HG02885 (cell line): Measurements from ENCODE around the gene SLC6A6.
A peak's percentile ranks its signal among the peaks of the same experiment; 100 is the strongest.

Source experiments
- ATAC-seq: cut with Tn5 transposase; IDR thresholded peaks from one replicate; pipeline ENCODE4 v1.9.1; 2021; ENCODE audit warnings: mild to moderate bottlenecking; ENCODE audit not compliant: unreplicated experiment, poor library complexity

The SLC6A6 gene

GRCh38 chr3:14461006-14461747, 58.8 kb downstream of the SLC6A6 start:
- ATAC-seq, result no peak

GRCh38 chr3:14461748-14462324, 59.4 kb downstream of the SLC6A6 start:
- peak; percentile 56 for ATAC-seq

GRCh38 chr3:14462738-14463137, 60.3 kb downstream of the SLC6A6 start:
- ATAC-seq, result no peak

GRCh38 chr3:14463330-14464140, 61.1 kb downstream of the SLC6A6 start:
- ATAC-seq, result no peak

GRCh38 chr3:14464141-14464465, 61.7 kb downstream of the SLC6A6 start:
- ATAC-seq, result no peak

- no peak for ATAC-seq
Observed at GRCh38 chr3:14464521-14464920, 62.1 kb downstream of the SLC6A6 start.

GRCh38 chr3:14465425-14465824, 63.0 kb downstream of the SLC6A6 start:
- ATAC-seq, result no peak

- no peak for ATAC-seq
Observed at GRCh38 chr3:14466179-14466903, 63.9 kb downstream of the SLC6A6 start.

GRCh38 chr3:14467814-14468620, 65.6 kb downstream of the SLC6A6 start:
- no peak for ATAC-seq

- no peak for ATAC-seq
Observed at GRCh38 chr3:14468621-14468981, 66.2 kb downstream of the SLC6A6 start.

GRCh38 chr3:14470461-14470860, 68.1 kb downstream of the SLC6A6 start:
- ATAC-seq, result no peak

- no peak for ATAC-seq
Observed at GRCh38 chr3:14471016-14471415, 68.6 kb downstream of the SLC6A6 start.

- ATAC-seq, result no peak
Observed at GRCh38 chr3:14471690-14472089, 69.3 kb downstream of the SLC6A6 start.

- ATAC-seq, result no peak
Observed at GRCh38 chr3:14472471-14473351, 70.3 kb downstream of the SLC6A6 start.

GRCh38 chr3:14473411-14473891, 71.0 kb downstream of the SLC6A6 start:
- no peak for ATAC-seq

- ATAC-seq, result no peak
Observed at GRCh38 chr3:14474363-14475081, 72.1 kb downstream of the SLC6A6 start.

GRCh38 chr3:14475621-14476020, 73.2 kb downstream of the SLC6A6 start:
- ATAC-seq, result no peak

- ATAC-seq, result no peak
Observed at GRCh38 chr3:14476583-14477265, 74.3 kb downstream of the SLC6A6 start.
